Neural cell (in vitro differentiated cells): ENCODE results near the gene CILP. TPM values are rescaled to one million over a fixed set of nuclear protein-coding genes. Genes with fewer than 3 reads are reported as not detected.

ENCODE experiments used
- H2AFZ ChIP-seq: fragments of 200-600, 300-800 bp; sonication (generic), shearing (Covaris generic); 2 replicates; pipeline ENCODE4 v1.6.0; 2014; ENCODE audit warnings: low read depth, mild to moderate bottlenecking, antibody characterized with exemption, low read length, moderate library complexity
- H3F3A ChIP-seq: fragments of 200-600 bp; shearing (Covaris generic); 2 replicates; pipeline ENCODE4 v1.6.1; 2016; ENCODE audit warnings: mild to moderate bottlenecking, moderate library complexity, mixed read lengths, antibody characterized with exemption, low read length; ENCODE audit not compliant: insufficient read depth, poor library complexity, severe bottlenecking
- H3K27ac ChIP-seq: fragments of 200-600, 300-800 bp; sonication (generic), shearing (Covaris generic); 2 replicates; pipeline ENCODE4 v1.5.1; 2014; ENCODE audit warnings: mild to moderate bottlenecking, low read length, moderate library complexity
- H3K27me3 ChIP-seq: fragments of 300-800, 200-600 bp; sonication (generic), shearing (Covaris generic); 2 replicates; pipeline ENCODE4 v1.6.0; 2014; ENCODE audit warnings: mild to moderate bottlenecking, low read depth, low read length, moderate library complexity; ENCODE audit not compliant: insufficient read depth
- H3K36me3 ChIP-seq: fragments of 300-800, 200-600 bp; sonication (generic), shearing (Covaris generic); 2 replicates; pipeline ENCODE4 v1.5.1; 2014; ENCODE audit warnings: mild to moderate bottlenecking, antibody characterized with exemption, low read length, moderate library complexity; ENCODE audit not compliant: insufficient read depth
- H3K4me2 ChIP-seq: fragments of 300-800, 200-600 bp; sonication (generic), shearing (Covaris generic); 2 replicates; pipeline ENCODE4 v1.6.0; 2014; ENCODE audit warnings: mild to moderate bottlenecking, low read length
- H3K4me3 ChIP-seq: fragments of 300-800, 200-600 bp; sonication (generic), shearing (Covaris generic); 2 replicates; pipeline ENCODE4 v1.5.1; 2014; ENCODE audit warnings: mild to moderate bottlenecking, low read length, moderate library complexity
- H3K79me2 ChIP-seq: fragments of 200-600 bp; shearing (Covaris generic); replicated peaks from 2 replicates; pipeline ENCODE4 v1.6.0; 2014; ENCODE audit warnings: mild to moderate bottlenecking, low read length, moderate library complexity; ENCODE audit not compliant: insufficient read depth
- H3K9ac ChIP-seq: fragments of 300-800, 200-600 bp; sonication (generic), shearing (Covaris generic); 2 replicates; pipeline ENCODE4 v1.6.1; 2016; ENCODE audit warnings: mild to moderate bottlenecking, low read length, mixed read lengths
- H3K9me2 ChIP-seq: fragments of 200-600 bp; shearing (Covaris generic); 2 replicates; pipeline ENCODE4 v1.6.1; 2016; ENCODE audit warnings: mild to moderate bottlenecking, low read length, mixed read lengths; ENCODE audit not compliant: insufficient read depth
- H3K9me3 ChIP-seq: fragments of 200-600, 300-800 bp; sonication (generic), shearing (Covaris generic); 2 replicates; pipeline ENCODE4 v1.6.1; 2016; ENCODE audit warnings: mild to moderate bottlenecking, mixed run types, low read length, moderate library complexity, mixed read lengths
- H4K20me1 ChIP-seq: fragments of 200-600 bp; shearing (Covaris generic); 2 replicates; pipeline ENCODE4 v1.6.1; 2016; ENCODE audit warnings: mild to moderate bottlenecking, mixed run types; ENCODE audit not compliant: insufficient read depth
- EP300 ChIP-seq: fragments of 450-650 bp; conservative IDR thresholded peaks from 2 replicates; pipeline ENCODE4 v1.6.1; 2014; ENCODE audit warnings: antibody characterized with exemption, mild to moderate bottlenecking, moderate library complexity; ENCODE audit not compliant: poor library complexity, severe bottlenecking
- EZH2 ChIP-seq: fragments of 200-600, 300-800 bp; shearing (Covaris generic), sonication (generic); IDR thresholded peaks from 2 replicates; pipeline ENCODE4 v1.6.1; 2014; ENCODE audit warnings: antibody characterized with exemption, low read length, borderline replicate concordance, mild to moderate bottlenecking; ENCODE audit not compliant: insufficient read depth, poor library complexity, severe bottlenecking
- MXI1 ChIP-seq: fragments of 450-650 bp; conservative IDR thresholded peaks from 2 replicates; pipeline ENCODE4 v1.6.1; 2014; ENCODE audit warnings: antibody characterized with exemption, mild to moderate bottlenecking; ENCODE audit not compliant: poor library complexity, severe bottlenecking
- POLR2AphosphoS5 ChIP-seq: IDR thresholded peaks from 2 replicates; pipeline ENCODE4 v1.6.1; 2012
- RAD21 ChIP-seq: fragments of 450-650 bp; conservative IDR thresholded peaks from 2 replicates; pipeline ENCODE4 v1.6.1; 2014; ENCODE audit warnings: antibody characterized with exemption, mild to moderate bottlenecking, moderate library complexity
- REST ChIP-seq: IDR thresholded peaks from 2 replicates; pipeline ENCODE4 v1.6.1; 2012; ENCODE audit warnings: borderline replicate concordance
- SMC3 ChIP-seq: fragments of 450-650 bp; conservative IDR thresholded peaks from 2 replicates; pipeline ENCODE4 v1.6.1; 2014; ENCODE audit warnings: antibody characterized with exemption, mild to moderate bottlenecking, moderate library complexity; ENCODE audit not compliant: poor library complexity
- TAF1 ChIP-seq: IDR thresholded peaks from 2 replicates; pipeline ENCODE4 v1.6.1; 2012; ENCODE audit warnings: low read depth
- polyA plus RNA-seq: library from polyadenylated mRNA; depleted of rRNA; stranded (reverse); fragments of >200 nt; gene quantifications from 2 replicates; pipeline ENCODE4 v1.2.3, GENCODE V29; 2014
- TF ChIP-seq, protein P1 (sequence below): fragments of 450-650 bp; IDR thresholded peaks from 2 replicates; pipeline ENCODE4 v1.5.1; 2014; ENCODE audit warnings: antibody characterized with exemption, mild to moderate bottlenecking, moderate library complexity; ENCODE audit not compliant: poor library complexity, severe bottlenecking

The CILP gene
- polyA plus RNA-seq, 1 donor from 2014 or later = 1.4 TPM

DNA sequence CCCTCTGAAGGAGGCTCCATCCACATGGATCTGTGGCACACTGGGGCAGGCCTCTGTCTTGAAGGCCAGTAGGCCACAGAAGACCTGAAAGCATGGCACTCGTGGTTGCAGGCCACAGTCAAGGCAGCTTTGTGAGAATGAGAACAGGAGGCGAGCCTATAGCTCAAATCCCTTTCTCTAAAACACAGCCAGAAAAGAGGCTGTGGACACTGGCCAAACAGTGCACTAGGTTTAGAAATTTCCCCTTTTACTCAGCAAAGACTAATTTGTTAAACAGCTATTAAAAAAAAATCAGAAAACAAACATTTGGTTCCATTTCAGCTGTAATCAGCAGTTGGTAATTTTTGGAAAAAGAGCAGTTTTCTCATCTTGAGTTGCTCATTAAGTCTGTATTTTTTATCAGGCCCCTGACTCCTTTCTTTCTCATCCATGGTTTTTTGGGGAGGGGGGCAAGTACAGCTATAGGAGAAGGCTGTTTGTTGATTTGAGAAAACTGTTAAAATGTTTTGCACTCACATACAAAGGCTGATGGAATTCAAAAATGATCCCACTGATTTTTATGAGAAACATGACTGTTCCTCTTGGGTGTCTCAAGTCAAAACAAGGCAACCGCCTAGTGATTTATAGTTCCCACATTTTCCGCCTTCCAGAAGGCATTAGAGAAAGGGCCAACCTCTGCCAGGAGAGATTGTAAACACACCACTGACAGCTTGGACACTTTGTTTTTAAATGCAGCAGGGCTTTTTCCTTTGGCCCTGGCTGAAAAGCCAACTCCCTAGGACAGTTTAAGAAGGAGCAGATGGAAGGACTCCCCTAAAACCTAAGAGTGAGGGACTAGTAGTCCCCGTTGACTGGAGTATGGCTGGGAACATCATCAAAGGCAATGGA lies 47.3 kb upstream of the CILP start:
- no peaks in the 10 kb centered on the region for H3K27me3 ChIP-seq
- no peak overlapping the region for H3K4me2 ChIP-seq
- no peak for TF ChIP-seq TAF1
- no peak for TF ChIP-seq POLR2AphosphoS5
- TF ChIP-seq EZH2 = no peak
- TF ChIP-seq SMC3 = no peak
- no peak for TF ChIP-seq REST
- no peak for TF ChIP-seq RAD21
- TF ChIP-seq MXI1 = no peak
- TF ChIP-seq EP300 = no peak
- TF ChIP-seq, protein P1, sequence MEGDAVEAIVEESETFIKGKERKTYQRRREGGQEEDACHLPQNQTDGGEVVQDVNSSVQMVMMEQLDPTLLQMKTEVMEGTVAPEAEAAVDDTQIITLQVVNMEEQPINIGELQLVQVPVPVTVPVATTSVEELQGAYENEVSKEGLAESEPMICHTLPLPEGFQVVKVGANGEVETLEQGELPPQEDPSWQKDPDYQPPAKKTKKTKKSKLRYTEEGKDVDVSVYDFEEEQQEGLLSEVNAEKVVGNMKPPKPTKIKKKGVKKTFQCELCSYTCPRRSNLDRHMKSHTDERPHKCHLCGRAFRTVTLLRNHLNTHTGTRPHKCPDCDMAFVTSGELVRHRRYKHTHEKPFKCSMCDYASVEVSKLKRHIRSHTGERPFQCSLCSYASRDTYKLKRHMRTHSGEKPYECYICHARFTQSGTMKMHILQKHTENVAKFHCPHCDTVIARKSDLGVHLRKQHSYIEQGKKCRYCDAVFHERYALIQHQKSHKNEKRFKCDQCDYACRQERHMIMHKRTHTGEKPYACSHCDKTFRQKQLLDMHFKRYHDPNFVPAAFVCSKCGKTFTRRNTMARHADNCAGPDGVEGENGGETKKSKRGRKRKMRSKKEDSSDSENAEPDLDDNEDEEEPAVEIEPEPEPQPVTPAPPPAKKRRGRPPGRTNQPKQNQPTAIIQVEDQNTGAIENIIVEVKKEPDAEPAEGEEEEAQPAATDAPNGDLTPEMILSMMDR = no peak
- no peaks in the 10 kb centered on the region for H3K9me2 ChIP-seq
- H3K9me3 ChIP-seq = no peaks in the 10 kb centered on the region
- no peak overlapping the region for H3K27ac ChIP-seq
- H3K79me2 ChIP-seq = no peaks in the 10 kb centered on the region
- no peak overlapping the region for H3K9ac ChIP-seq
- no peaks in the 10 kb centered on the region for H3F3A ChIP-seq
- H4K20me1 ChIP-seq = no peaks in the 10 kb centered on the region
- H2AFZ ChIP-seq = no peak overlapping the region
- H3K4me3 ChIP-seq = no peak overlapping the region
- H3K36me3 ChIP-seq = peaks cover 6% of the 10 kb centered on the region

- no peaks in the 10 kb centered on the region for H3K27me3 ChIP-seq
- no peaks in the 10 kb centered on the region for H3F3A ChIP-seq
- H4K20me1 ChIP-seq = no peaks in the 10 kb centered on the region
- no peaks in the 10 kb centered on the region for H3K9me2 ChIP-seq
- no peaks in the 10 kb centered on the region for H3K36me3 ChIP-seq
- H3K9ac ChIP-seq = no peak overlapping the region
- H3K4me3 ChIP-seq = no peak overlapping the region
- no peaks in the 10 kb centered on the region for H3K79me2 ChIP-seq
- no peaks in the 10 kb centered on the region for H3K9me3 ChIP-seq
- no peak overlapping the region for H3K4me2 ChIP-seq
- no peak overlapping the region for H2AFZ ChIP-seq
- H3K27ac ChIP-seq = no peak overlapping the region
- TF ChIP-seq MXI1 (no peak), TAF1 (no peak), RAD21 (no peak), SMC3 (no peak), EP300 (no peak)
- TF ChIP-seq, protein P1 = no peak
Observed at GRCh38 chr15:65255486-65256140, 44.3 kb upstream of the CILP start.
